ENCODE results near the gene THSD7B. TPM values are rescaled to one million over a fixed set of nuclear protein-coding genes. Genes with fewer than 3 reads are reported as not detected.
A peak's percentile ranks its signal among the peaks of the same experiment; 100 is the strongest.

THSD7B gene
- total RNA-seq, 1 experiment from 2014 or later, result not detected

DNA sequence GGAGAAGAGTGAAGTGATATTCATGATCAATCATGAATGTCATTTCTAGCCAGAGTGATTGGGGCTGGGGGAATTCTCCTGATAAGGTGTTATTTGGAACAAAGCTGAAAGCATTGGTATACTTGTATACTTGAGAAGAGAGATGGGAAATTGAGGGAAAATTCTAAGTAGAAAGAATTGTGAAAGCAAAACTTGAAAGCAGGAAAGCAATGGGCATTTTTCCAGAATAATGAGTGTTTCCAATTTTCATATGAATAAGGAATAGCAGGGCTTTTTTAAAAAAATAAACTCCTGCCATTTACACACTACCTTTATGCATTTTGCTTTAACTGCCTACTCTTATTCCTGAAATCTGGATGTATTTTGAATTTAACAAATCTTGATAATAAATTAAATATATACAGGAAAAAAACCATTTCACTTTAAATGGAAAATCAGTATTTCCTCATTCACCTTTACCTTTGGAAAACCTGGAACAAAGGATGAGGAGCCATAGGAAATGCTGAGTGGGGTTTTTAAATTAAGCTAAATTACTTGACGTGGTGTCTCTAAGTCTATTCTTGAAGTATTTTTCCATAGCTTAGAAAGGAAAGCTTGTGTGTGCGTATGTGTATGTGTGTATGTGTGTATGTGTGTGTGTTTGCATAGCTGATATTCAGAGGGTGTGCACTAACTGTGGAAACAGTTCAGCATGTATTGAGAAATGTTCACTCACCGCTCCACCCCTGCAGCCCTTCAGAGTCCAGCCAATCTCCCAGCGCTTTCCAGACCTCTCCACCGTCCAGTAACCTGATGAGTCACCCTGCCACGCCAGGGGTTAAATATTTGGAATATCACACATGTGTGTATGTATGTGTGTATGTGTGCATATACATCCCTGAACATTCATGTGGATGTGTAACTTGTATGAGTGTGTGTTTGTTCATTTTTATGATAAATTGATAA, 427.3 kb downstream of the THSD7B start:
- in situ Hi-C loops (cut with HindIII; ENCODE audit: low pct_unique_long_range_greater_than_20kb, low sequenced_read_pairs), result no loop called here
- DNase-seq (ENCODE audit: low read depth, low spot score), result no peak

DNA sequence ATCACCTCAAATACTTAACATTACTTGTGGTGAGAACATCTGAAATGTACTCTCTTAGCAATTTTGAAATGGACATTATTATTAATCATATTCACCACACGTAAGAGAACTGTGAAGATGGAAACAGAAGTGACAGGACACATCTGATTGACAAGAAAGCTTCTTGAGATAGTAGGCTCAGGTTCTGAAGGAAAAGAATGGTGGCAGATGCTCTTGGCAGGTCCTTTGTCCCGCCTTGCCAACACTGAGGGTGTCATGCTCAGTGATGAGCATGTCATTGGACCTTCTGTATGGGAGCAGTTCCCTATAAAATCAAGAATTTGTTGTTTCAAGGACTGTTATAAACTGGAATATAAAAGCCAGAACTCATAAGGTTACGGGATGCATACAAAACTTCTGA, 428.1 kb downstream of the THSD7B start:
- in situ Hi-C loops (cut with HindIII; ENCODE audit: low pct_unique_long_range_greater_than_20kb, low sequenced_read_pairs), result no loop called here
- DNase-seq (ENCODE audit: low read depth, low spot score), result no peak

DNA sequence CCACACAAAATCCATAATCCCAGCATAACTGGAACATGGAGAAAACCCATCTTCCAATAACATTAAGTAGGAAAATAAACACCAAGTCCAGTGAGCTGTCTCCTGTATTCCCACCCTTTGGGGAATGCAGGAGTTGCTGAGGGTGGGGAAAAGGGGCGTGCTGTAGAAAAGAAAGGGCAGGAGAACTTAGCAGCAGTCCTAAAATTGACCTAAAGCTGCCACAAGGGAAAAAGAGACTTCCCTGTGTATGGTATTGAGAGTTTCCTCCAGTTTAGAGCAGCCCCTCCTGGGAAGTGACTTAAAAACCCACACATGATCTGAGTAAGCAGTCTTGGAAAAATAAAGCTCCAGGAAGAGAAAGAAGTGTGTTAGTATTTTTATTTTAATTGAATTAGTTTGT, 428.8 kb downstream of the THSD7B start:
- in situ Hi-C loops (cut with HindIII; ENCODE audit: low pct_unique_long_range_greater_than_20kb, low sequenced_read_pairs), result no loop called here
- DNase-seq (ENCODE audit: low read depth, low spot score), result no peak

DNA sequence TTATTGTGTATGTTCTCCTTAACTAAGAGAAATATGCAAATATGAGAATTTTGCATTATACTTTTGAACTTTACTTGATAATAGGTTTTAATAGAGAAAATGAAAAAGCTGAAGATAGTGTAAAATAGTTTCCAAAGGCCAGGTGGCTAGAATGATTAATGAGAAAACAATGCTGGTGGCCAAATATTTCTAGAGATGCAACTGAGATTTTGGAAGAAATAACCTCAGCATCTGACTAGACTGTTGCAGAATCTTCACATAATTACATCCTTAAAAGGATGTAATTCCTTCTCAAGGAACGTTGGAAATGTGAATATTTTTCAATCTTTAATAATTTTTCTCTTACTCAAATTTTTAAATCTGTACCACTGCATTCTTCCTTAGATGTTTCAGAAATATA, 434.4 kb downstream of the THSD7B start:
- in situ Hi-C loops (cut with HindIII; ENCODE audit: low pct_unique_long_range_greater_than_20kb, low sequenced_read_pairs), result no loop called here
- DNase-seq (ENCODE audit: low read depth, low spot score), result no peak

DNA sequence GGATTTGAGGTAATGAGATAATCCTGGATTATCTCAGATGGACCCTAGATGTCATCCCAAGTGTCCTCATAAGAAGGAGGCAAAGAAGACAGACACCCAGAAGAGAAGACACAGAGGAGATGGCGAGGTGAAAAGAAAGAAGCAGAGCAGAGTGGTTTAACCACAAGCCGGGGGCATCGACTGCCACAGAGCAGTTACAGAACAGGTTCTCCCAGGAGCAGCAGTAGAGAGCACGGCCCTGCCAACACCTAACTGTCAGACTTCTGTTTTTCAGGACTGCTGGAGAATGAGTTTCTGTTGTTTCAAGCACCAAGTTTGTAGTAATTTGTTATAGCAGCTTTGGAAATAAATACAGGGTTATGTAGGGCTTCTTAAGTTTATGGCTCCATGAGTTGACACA, 437.0 kb downstream of the THSD7B start:
- in situ Hi-C loops (cut with HindIII; ENCODE audit: low pct_unique_long_range_greater_than_20kb, low sequenced_read_pairs), result no loop called here
- no peak for DNase-seq (ENCODE audit: low read depth, low spot score)

DNA sequence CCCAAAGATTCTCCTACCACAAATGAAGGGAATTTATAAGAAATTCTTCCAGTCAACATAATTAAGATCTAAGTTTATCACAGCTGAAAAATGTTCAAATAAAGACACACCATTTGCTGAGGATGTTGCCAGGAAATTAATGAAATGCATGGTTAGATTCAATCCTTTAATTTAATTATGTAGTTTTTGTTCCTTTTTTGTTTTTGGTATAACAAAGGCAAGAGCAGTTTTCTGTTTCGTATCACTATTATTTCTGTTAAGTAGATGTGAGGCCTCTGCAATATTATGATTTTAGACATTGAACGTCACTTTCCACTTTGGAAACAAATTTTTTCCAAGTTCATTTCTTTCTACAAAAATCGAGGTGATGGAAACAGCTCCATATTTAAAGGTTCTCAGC, 440.0 kb downstream of the THSD7B start:
- in situ Hi-C loops (cut with HindIII; ENCODE audit: low pct_unique_long_range_greater_than_20kb, low sequenced_read_pairs), result no loop called here
- DNase-seq (ENCODE audit: low read depth, low spot score), result no peak

DNA sequence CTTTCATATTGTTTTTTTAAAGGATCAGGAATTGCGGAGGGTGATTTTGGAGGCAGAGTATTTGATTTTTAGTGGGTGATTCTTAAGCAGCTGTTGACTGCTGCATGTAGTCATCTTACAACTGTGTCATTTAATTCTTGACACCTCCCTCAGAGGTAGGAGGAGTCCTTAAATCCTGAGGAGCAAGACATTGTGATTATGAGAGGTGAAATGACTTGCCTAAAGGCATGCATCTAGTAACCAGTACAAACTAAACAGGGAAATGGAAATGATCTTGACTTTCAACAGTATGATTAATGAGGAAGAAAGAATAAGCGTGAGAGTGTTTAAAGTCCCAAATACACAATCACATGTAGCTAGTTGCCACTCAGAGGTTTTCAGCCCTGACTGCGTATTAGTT, 440.7 kb downstream of the THSD7B start:
- DNase-seq (ENCODE audit: low read depth, low spot score), result no peak
- in situ Hi-C loops (cut with HindIII; ENCODE audit: low pct_unique_long_range_greater_than_20kb, low sequenced_read_pairs), result no loop called here

DNA sequence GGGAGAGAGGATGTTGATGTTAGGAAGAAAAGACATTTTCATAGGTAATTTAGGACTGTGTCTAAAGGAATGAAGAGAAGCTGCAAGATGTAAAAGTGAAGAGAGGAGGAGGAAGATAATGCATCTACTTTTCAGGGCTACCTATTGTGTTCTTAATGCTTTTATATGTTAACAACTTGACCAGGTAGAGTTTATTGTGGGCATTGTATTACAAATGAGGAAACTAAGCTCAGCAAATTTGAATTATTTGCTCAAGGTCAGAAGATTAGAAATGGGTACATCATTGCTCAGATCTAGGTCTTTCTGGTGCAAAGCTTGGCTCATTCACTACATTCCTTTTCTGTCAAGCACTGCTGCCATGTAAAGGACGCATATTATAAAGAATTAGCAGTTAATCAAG, 441.7 kb downstream of the THSD7B start:
- no peak for DNase-seq (ENCODE audit: low read depth, low spot score)
- in situ Hi-C loops (cut with HindIII; ENCODE audit: low pct_unique_long_range_greater_than_20kb, low sequenced_read_pairs), result no loop called here

DNA sequence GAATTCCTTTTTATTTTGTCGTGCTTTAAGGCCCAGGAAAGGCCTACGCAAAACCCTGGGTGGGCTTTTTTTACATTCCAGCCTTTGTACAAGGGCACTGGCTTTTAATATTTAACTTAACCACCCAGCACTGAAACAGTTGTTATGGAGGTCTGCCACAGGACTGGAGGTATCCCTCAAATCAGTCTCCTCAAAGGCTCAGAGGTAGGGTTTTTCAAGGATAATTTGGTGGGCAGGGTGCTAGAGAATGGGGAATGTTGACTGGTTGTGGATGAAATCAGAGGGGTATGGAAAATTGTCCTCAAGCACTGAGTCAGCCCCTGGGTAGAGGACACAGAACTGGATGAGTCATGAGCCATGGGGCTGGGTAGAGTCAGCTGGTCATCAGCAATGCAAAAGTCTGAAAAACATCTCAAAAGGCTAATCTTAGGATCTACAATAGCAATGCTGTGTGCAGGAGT, 443.1 kb downstream of the THSD7B start:
- in situ Hi-C loops (cut with HindIII; ENCODE audit: low pct_unique_long_range_greater_than_20kb, low sequenced_read_pairs), result no loop called here
- peak; percentile 55 for DNase-seq (ENCODE audit: low read depth, low spot score)

DNA sequence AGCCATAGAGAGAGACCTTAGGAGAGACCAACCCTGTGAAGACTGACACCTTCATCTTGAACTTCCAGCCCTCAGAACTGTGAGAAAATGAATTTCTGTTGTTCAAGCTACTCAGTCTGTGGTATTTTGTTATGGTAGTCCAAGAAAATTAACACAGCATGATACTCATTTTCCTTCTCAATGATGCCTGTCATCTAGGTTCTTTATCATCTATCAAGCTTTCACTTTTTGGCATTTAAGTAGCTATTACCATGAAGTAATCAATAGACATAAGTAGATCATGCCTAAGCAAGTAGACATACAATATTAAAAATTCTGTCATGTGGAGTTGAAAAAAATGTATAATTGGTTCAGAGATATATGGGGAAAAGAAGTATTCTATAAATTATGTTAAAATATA, 444.7 kb downstream of the THSD7B start:
- DNase-seq (ENCODE audit: low read depth, low spot score), result no peak
- in situ Hi-C loops (cut with HindIII; ENCODE audit: low pct_unique_long_range_greater_than_20kb, low sequenced_read_pairs), result no loop called here

DNA sequence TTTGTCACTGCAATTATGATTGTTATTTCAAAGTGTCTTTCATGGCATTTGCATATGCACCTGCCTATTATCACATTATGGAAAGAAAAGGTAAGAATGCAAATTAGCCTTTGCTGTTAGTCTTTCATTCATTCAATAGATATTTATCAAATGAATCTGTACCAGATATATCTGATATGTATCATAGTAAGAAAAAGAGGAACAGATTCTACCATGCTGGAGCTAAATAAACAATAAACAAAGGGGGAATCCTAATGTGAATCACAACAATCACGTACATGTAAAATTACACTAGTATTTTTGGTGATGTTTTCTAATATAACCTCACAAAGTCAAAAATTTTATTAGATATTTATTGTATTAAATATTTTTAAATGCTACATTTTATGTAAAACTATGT, 446.4 kb downstream of the THSD7B start:
- in situ Hi-C loops (cut with HindIII; ENCODE audit: low pct_unique_long_range_greater_than_20kb, low sequenced_read_pairs), result no loop called here
- DNase-seq (ENCODE audit: low read depth, low spot score), result no peak

DNA sequence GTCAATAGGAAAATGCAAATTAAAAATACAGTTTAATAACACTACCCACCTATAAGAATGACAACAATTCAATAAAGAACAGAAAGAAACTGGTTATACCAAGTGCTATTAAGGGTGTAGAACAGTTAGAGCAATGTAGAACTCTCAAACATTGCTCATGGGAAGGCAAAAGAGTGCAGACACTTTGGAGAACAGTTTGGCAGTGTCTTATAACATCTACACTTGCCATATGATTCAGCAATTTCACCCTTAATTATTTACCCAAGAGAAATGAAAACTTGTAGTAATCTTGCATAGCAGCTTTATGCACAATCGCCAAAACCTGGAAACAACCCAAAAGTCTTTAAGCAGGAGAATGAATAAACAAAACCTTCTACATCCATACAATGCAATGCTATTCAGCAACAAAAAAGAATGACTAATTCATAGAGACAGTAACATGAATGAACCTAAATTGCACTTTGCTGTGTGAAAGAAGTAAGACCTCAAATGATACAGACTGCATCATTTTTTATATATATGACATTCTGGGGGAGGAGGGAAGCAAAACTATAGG, 455.2 kb downstream of the THSD7B start:
- in situ Hi-C loops (cut with HindIII; ENCODE audit: low pct_unique_long_range_greater_than_20kb, low sequenced_read_pairs), result no loop called here
- DNase-seq (ENCODE audit: low read depth, low spot score), result peak; percentile 21

DNA sequence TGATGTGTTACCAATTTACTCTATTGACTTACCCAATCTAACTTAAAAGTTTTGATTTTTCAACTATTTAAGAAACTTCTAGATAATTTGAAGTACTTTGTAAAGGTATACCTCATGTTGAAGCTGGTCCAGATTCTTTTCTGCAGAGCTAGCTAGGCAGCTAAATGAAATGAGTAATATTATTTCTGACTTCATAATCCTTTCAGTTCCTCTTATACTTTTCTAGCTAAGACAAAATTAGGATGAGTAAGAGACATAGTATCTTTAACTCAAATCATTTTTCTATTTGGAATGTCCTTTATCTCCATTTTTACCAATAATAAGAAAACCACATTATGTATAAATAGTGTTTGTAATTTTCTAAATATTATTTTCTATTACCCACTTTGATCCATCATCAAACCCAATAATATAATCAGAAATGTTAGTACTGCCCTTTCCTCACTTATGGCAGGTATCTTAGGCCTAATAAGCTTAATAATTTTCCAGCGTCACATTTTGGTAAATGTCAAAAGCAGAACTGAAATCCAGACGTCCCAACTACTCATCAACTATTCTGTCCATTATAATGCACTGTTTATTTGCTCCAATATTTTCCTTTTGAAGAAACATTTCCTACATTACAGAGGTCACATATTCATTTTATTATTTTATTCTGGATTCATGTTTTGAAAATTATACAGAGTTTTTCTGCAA, 456.6 kb downstream of the THSD7B start:
- DNase-seq (ENCODE audit: low read depth, low spot score), result no peak
- in situ Hi-C loops (cut with HindIII; ENCODE audit: low pct_unique_long_range_greater_than_20kb, low sequenced_read_pairs), result no loop called here

DNA sequence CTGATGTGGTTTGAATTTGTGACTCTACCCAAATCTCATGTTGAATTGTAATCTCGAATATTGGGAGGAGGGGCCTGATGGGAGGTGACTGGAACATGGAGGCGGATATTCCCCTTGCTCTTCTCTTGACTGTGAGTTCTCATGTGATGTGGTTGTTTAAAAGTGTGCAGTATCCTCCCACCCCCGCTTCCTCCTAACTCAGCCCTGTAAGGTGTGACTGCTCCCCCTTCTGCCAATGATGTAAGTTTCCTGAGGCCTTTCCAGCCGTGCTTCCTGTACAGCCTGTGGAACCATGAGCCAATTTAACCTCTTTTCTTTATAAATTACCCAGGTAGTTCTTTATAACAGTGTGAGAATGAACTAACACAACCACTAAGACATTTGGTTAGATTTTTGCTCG, 458.4 kb downstream of the THSD7B start:
- no peak for DNase-seq (ENCODE audit: low read depth, low spot score)
- in situ Hi-C loops (cut with HindIII; ENCODE audit: low pct_unique_long_range_greater_than_20kb, low sequenced_read_pairs), result no loop called here

DNA sequence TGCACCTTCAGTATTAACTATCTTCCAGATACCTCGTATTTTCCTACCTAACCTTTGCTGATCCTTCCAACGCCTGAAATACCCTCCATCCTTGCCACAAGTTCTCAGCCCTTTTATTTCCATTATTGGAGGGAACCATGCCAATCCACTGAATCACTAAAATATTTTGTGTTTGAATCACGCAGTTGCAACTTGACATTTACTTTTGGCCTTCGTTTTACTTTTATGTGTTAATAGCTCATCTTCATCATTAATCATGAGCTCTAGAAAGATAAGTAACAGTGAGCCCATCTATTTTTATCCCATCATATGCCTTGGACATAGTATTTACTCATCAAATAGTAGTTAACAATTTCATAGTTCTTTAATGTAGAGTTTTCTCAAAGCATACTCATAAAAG, 463.2 kb downstream of the THSD7B start:
- no peak for DNase-seq (ENCODE audit: low read depth, low spot score)

DNA sequence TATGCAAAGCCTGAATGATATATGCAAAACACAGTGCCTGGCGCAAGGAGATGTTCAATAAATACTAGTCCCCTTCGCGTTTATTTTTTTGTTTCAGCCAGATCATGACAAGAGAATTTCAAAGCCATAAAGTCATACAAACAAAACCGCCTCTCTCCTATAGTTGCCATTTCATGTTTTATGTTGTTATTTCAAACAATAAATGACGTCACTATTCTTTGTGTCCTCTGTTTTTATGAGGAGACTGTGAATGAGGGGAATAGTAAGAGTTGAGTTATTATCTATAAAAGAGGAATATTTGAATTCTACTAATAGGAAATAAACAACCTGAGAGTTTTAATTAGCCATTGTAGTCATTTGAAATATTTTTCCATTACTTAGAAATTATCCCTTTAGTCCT, 464.5 kb downstream of the THSD7B start:
- in situ Hi-C loops (cut with HindIII; ENCODE audit: low pct_unique_long_range_greater_than_20kb, low sequenced_read_pairs), result no loop called here
- DNase-seq (ENCODE audit: low read depth, low spot score), result no peak

More for the DNA sequence above, 463.2 kb downstream of the THSD7B start:
- in situ Hi-C loops (cut with HindIII; ENCODE audit: low pct_unique_long_range_greater_than_20kb, low sequenced_read_pairs), result no loop called here

DNA sequence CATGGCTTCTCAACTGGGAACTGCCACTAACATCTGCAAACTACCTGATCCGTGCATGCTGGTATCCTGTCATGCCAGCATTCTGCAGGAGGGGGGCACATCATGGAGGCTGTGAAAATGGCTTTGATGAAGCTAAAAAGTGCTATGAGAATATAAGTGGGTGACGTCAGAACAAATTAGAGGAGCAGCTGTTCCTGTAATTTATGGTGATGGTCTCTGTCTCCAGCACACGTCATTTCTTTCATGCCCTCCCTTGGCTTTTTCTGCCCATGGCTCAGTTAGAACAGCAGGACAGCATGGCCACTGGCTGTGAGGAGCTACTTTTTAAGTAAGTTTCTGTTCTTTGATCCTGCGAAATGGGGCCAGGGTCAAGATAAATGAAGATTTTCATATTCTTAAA, 466.3 kb downstream of the THSD7B start:
- no peak for DNase-seq (ENCODE audit: low read depth, low spot score)
- in situ Hi-C loops (cut with HindIII; ENCODE audit: low pct_unique_long_range_greater_than_20kb, low sequenced_read_pairs), result no loop called here

DNA sequence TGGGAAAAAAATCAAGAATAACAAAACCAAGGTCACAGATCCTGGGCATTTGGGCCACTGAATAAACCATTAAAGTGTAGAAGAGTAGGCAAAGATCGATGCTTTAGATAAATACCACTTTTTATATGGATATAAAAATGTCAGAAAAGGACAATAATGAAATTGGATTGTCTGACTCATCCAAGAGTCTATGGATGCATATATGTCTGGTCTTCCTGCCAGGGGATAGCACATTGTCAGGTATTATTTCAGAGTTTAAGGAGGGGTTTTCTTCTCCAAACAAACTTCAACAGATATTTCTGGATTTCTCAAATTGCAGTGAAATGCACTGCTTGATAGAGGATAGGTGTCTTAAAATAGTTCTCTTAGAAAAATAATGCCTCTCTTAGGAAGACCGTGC, 466.7 kb downstream of the THSD7B start:
- in situ Hi-C loops (cut with HindIII; ENCODE audit: low pct_unique_long_range_greater_than_20kb, low sequenced_read_pairs), result no loop called here
- DNase-seq (ENCODE audit: low read depth, low spot score), result no peak

DNA sequence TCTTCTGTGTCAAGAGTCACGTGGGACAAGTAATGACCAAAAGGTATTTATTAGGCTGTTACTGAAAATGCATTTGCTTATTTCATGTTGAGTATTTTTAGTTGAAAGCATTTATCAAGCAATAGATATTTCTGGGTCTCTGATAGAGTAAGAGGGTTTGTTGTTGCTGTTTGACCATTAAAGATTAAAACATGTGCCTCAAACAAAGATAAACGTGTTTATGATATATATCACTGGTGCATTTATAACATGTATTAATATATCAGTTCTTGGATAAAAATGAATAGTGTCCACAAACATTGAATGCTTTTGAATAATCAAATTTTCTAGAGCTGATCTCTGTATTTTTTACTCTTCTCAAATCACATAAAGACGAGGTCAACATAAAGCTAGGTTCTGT, 467.7 kb downstream of the THSD7B start:
- in situ Hi-C loops (cut with HindIII; ENCODE audit: low pct_unique_long_range_greater_than_20kb, low sequenced_read_pairs), result no loop called here
- no peak for DNase-seq (ENCODE audit: low read depth, low spot score)

Measured in SK-MEL-5 (cell line).